Measurements from ENCODE around the gene SNX25. TPM values are rescaled to one million over a fixed set of nuclear protein-coding genes. Genes with fewer than 3 reads are reported as not detected.

SNX25 gene
- polyA plus RNA-seq, 1 of the 3 experiments (the other 2 are of a cell fraction) = 8.5 TPM

DNA sequence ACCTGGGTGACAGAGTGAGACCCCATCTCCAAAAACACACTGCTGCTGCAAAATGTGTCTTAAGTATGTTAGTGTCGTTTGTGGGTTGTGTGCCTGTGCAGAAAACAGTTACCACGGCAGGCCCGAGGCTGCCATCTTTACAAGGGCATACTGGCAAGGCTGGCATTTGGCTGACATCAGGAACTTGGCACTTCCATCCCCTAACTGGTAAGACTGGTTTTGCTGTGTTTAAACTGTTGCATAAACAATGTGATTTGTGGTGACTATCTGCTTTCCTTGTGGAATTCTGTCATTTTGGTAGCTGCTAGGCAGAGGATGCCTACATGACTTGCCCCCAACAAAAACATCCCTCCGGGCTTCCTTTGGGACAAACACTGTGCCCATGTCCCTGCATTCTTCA is 174.1 kb downstream of the SNX25 start:
- no peaks in the 10 kb centered on the region for H4K20me1 ChIP-seq (ENCODE audit: insufficient read depth)
- peaks cover 3 to 7% of the 10 kb centered on the region in 2 experiments; a peak in 1 of 4 replicates for H3K4me1 ChIP-seq (ENCODE audit: control insufficient read depth in 1 of 2, insufficient read depth in 2 of 2, low read depth in 1 of 2, low read length in 1 of 2)
- no peak for DNase-seq
- H3K27ac ChIP-seq (ENCODE audit: low read depth in 2 of 2, low read length in 1 of 2) = no peak overlapping the region
- H3K9me2 ChIP-seq = no peaks in the 10 kb centered on the region
- H2AFZ ChIP-seq (ENCODE audit: low read depth) = no peak overlapping the region
- WGBS (ENCODE audit: low lambda C conversion rate) = 75% methylated on average over 3 of the region's 4 CpGs
- H3K9me3 ChIP-seq = no peaks in the 10 kb centered on the region
- no peaks in the 10 kb centered on the region for H3K79me2 ChIP-seq (ENCODE audit: insufficient read depth)
- H3K4me3 ChIP-seq (ENCODE audit: low read depth in 2 of 2, low read length in 1 of 2) = no peak overlapping the region
- peaks cover 0 to 11% of the 10 kb centered on the region in 2 experiments for H3K36me3 ChIP-seq (replicated peaks in 1 of 2; ENCODE audit: control insufficient read depth in 1 of 2, insufficient read depth in 2 of 2, low read length in 1 of 2)
- no peaks in the 10 kb centered on the region for H3K27me3 ChIP-seq (ENCODE audit: insufficient read depth)
- H3K9ac ChIP-seq = no peak overlapping the region
- ChIA-PET CTCF (no interaction called here), POLR2A (no interaction called here)
- H3K4me2 ChIP-seq = no peak overlapping the region
- H3F3A ChIP-seq (replicated peaks; ENCODE audit: insufficient read depth) = no peaks in the 10 kb centered on the region
- TF ChIP-seq, protein P1, sequence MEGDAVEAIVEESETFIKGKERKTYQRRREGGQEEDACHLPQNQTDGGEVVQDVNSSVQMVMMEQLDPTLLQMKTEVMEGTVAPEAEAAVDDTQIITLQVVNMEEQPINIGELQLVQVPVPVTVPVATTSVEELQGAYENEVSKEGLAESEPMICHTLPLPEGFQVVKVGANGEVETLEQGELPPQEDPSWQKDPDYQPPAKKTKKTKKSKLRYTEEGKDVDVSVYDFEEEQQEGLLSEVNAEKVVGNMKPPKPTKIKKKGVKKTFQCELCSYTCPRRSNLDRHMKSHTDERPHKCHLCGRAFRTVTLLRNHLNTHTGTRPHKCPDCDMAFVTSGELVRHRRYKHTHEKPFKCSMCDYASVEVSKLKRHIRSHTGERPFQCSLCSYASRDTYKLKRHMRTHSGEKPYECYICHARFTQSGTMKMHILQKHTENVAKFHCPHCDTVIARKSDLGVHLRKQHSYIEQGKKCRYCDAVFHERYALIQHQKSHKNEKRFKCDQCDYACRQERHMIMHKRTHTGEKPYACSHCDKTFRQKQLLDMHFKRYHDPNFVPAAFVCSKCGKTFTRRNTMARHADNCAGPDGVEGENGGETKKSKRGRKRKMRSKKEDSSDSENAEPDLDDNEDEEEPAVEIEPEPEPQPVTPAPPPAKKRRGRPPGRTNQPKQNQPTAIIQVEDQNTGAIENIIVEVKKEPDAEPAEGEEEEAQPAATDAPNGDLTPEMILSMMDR (IDR thresholded peaks at IDR 0.05) = no peak
- TF ChIP-seq, protein P2, sequence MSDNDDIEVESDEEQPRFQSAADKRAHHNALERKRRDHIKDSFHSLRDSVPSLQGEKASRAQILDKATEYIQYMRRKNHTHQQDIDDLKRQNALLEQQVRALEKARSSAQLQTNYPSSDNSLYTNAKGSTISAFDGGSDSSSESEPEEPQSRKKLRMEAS (IDR thresholded peaks at IDR 0.05; ENCODE audit: low read depth) = no peak
- TF ChIP-seq, protein P3, sequence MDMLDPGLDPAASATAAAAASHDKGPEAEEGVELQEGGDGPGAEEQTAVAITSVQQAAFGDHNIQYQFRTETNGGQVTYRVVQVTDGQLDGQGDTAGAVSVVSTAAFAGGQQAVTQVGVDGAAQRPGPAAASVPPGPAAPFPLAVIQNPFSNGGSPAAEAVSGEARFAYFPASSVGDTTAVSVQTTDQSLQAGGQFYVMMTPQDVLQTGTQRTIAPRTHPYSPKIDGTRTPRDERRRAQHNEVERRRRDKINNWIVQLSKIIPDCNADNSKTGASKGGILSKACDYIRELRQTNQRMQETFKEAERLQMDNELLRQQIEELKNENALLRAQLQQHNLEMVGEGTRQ (IDR thresholded peaks at IDR 0.05; ENCODE audit: borderline replicate concordance, low read depth, low read length) = no peak
- TF ChIP-seq, protein P4, sequence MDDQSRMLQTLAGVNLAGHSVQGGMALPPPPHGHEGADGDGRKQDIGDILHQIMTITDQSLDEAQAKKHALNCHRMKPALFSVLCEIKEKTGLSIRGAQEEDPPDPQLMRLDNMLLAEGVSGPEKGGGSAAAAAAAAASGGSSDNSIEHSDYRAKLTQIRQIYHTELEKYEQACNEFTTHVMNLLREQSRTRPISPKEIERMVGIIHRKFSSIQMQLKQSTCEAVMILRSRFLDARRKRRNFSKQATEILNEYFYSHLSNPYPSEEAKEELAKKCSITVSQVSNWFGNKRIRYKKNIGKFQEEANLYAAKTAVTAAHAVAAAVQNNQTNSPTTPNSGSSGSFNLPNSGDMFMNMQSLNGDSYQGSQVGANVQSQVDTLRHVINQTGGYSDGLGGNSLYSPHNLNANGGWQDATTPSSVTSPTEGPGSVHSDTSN (IDR thresholded peaks at IDR 0.05) = no peak
- TF ChIP-seq, protein P5, sequence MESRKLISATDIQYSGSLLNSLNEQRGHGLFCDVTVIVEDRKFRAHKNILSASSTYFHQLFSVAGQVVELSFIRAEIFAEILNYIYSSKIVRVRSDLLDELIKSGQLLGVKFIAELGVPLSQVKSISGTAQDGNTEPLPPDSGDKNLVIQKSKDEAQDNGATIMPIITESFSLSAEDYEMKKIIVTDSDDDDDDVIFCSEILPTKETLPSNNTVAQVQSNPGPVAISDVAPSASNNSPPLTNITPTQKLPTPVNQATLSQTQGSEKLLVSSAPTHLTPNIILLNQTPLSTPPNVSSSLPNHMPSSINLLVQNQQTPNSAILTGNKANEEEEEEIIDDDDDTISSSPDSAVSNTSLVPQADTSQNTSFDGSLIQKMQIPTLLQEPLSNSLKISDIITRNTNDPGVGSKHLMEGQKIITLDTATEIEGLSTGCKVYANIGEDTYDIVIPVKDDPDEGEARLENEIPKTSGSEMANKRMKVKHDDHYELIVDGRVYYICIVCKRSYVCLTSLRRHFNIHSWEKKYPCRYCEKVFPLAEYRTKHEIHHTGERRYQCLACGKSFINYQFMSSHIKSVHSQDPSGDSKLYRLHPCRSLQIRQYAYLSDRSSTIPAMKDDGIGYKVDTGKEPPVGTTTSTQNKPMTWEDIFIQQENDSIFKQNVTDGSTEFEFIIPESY (IDR thresholded peaks at IDR 0.05; ENCODE audit: borderline replicate concordance, low read depth) = no peak
- TF ChIP-seq JUND (IDR thresholded peaks at IDR 0.05) (no peak), GABPA (IDR thresholded peaks at IDR 0.05; ENCODE audit: low read depth) (no peak), SIN3A (IDR thresholded peaks at IDR 0.05; ENCODE audit: borderline replicate concordance, low read depth, low read length) (no peak), FOSL2 (IDR thresholded peaks at IDR 0.05; ENCODE audit: borderline replicate concordance, low read depth) (no peak), FOXM1 (IDR thresholded peaks at IDR 0.05; ENCODE audit: low read depth) (no peak), RFX5 (IDR thresholded peaks at IDR 0.05; ENCODE audit: low read length) (no peak)
- TF ChIP-seq, protein P6, sequence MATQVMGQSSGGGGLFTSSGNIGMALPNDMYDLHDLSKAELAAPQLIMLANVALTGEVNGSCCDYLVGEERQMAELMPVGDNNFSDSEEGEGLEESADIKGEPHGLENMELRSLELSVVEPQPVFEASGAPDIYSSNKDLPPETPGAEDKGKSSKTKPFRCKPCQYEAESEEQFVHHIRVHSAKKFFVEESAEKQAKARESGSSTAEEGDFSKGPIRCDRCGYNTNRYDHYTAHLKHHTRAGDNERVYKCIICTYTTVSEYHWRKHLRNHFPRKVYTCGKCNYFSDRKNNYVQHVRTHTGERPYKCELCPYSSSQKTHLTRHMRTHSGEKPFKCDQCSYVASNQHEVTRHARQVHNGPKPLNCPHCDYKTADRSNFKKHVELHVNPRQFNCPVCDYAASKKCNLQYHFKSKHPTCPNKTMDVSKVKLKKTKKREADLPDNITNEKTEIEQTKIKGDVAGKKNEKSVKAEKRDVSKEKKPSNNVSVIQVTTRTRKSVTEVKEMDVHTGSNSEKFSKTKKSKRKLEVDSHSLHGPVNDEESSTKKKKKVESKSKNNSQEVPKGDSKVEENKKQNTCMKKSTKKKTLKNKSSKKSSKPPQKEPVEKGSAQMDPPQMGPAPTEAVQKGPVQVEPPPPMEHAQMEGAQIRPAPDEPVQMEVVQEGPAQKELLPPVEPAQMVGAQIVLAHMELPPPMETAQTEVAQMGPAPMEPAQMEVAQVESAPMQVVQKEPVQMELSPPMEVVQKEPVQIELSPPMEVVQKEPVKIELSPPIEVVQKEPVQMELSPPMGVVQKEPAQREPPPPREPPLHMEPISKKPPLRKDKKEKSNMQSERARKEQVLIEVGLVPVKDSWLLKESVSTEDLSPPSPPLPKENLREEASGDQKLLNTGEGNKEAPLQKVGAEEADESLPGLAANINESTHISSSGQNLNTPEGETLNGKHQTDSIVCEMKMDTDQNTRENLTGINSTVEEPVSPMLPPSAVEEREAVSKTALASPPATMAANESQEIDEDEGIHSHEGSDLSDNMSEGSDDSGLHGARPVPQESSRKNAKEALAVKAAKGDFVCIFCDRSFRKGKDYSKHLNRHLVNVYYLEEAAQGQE (IDR thresholded peaks at IDR 0.05; ENCODE audit: low read depth, low read length) = no peak
- TF ChIP-seq, protein P7, sequence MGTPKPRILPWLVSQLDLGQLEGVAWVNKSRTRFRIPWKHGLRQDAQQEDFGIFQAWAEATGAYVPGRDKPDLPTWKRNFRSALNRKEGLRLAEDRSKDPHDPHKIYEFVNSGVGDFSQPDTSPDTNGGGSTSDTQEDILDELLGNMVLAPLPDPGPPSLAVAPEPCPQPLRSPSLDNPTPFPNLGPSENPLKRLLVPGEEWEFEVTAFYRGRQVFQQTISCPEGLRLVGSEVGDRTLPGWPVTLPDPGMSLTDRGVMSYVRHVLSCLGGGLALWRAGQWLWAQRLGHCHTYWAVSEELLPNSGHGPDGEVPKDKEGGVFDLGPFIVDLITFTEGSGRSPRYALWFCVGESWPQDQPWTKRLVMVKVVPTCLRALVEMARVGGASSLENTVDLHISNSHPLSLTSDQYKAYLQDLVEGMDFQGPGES (IDR thresholded peaks at IDR 0.05; ENCODE audit: low read depth, low read length) = no peak
